ENCODE results near the gene DENND2A. TPM values are rescaled to one million over a fixed set of nuclear protein-coding genes. Genes with fewer than 3 reads are reported as not detected.

The DENND2A gene
- total RNA-seq, 1 donor from 2014 or later = not detected

- Mint-ChIP-seq H3K27ac (peak overlapping the region; percentile 91), H3K9me3 (no peaks in the 10 kb centered on the region), H3K4me1 (peaks cover 30% of the 10 kb centered on the region), H3K4me3 (peak overlapping the region; percentile 89), H3K36me3 (ENCODE audit: low read depth) (peaks cover 11% of the 10 kb centered on the region), H3K27me3 (no peaks in the 10 kb centered on the region)
- CTCF ChIA-PET = interaction anchor here (0.9 to 4.5 kb wide), 4 partner anchors 14 to 536 kb away, joined by 3 to 34 read pairs (median 5); no protein-coding TSS in a partner anchor
- peak; percentile 41 for ATAC-seq (ENCODE audit: low read depth)
- TF ChIP-seq, protein P1, sequence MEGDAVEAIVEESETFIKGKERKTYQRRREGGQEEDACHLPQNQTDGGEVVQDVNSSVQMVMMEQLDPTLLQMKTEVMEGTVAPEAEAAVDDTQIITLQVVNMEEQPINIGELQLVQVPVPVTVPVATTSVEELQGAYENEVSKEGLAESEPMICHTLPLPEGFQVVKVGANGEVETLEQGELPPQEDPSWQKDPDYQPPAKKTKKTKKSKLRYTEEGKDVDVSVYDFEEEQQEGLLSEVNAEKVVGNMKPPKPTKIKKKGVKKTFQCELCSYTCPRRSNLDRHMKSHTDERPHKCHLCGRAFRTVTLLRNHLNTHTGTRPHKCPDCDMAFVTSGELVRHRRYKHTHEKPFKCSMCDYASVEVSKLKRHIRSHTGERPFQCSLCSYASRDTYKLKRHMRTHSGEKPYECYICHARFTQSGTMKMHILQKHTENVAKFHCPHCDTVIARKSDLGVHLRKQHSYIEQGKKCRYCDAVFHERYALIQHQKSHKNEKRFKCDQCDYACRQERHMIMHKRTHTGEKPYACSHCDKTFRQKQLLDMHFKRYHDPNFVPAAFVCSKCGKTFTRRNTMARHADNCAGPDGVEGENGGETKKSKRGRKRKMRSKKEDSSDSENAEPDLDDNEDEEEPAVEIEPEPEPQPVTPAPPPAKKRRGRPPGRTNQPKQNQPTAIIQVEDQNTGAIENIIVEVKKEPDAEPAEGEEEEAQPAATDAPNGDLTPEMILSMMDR (IDR thresholded peaks at IDR 0.05) = no peak
- DNase-seq = peak; percentile 55
- intact Hi-C loops (cut with micrococcal nuclease) = loop anchor here (1.0 to 10.0 kb wide), 17 partner anchors 15 to 1260 kb away; partner anchors contain the start of genes ADCK2, BRAF, HIPK2 and MRPS33
- POLR2A ChIA-PET = interaction anchor here (0.6 to 1.7 kb wide), 12 partner anchors 76 to 1087 kb away, joined by 3 to 19 read pairs (median 3); partner anchors contain the start of genes MRPS33 and NDUFB2
Measured at GRCh38 chr7:140478246-140479061, 162.2 kb downstream of the DENND2A start.

GRCh38 chr7:140476698-140477261 lies 163.8 kb downstream of the DENND2A start:
- Mint-ChIP-seq H3K27me3 (no peaks in the 10 kb centered on the region), H3K27ac (peak overlapping the region; percentile 91), H3K36me3 (ENCODE audit: low read depth) (peaks cover 15% of the 10 kb centered on the region), H3K9me3 (no peaks in the 10 kb centered on the region), H3K4me3 (peak overlapping the region; percentile 89), H3K4me1 (peaks cover 37% of the 10 kb centered on the region)
- intact Hi-C loops (cut with micrococcal nuclease) = loop anchor here (5.0 to 10.0 kb wide), 5 partner anchors 244 to 1112 kb away; partner anchors contain the start of gene HIPK2
- DNase-seq = no peak
- CTCF ChIA-PET = interaction anchor here (0.6 to 4.5 kb wide), 7 partner anchors 16 to 535 kb away, joined by 3 to 34 read pairs (median 3); no protein-coding TSS in a partner anchor
- TF ChIP-seq, protein P1 (IDR thresholded peaks at IDR 0.05) = no peak
- no peak for ATAC-seq (ENCODE audit: low read depth)
- POLR2A ChIA-PET = interaction anchor here (0.7 to 1.0 kb wide), 4 partner anchors 15 to 537 kb away, joined by 3 to 7 read pairs (median 4); no protein-coding TSS in a partner anchor

GRCh38 chr7:140475747-140476333 lies 164.8 kb downstream of the DENND2A start:
- Mint-ChIP-seq H3K4me1 (peaks cover 37% of the 10 kb centered on the region), H3K9me3 (no peaks in the 10 kb centered on the region), H3K36me3 (ENCODE audit: low read depth) (peaks cover 23% of the 10 kb centered on the region), H3K27me3 (no peaks in the 10 kb centered on the region), H3K27ac (no peak overlapping the region), H3K4me3 (peak overlapping the region; percentile 44)
- DNase-seq (no peak), ATAC-seq (ENCODE audit: low read depth) (no peak)
- ChIA-PET CTCF (interaction anchor here (0.6 to 4.5 kb wide), 4 partner anchors 17 to 536 kb away, joined by 3 to 34 read pairs (median 3); no protein-coding TSS in a partner anchor), POLR2A (no interaction called here)
- TF ChIP-seq, protein P1 (IDR thresholded peaks at IDR 0.05) = peak; percentile 20
- intact Hi-C loops (cut with micrococcal nuclease) = loop anchor here (1.0 to 10.0 kb wide), 8 partner anchors 17 to 1111 kb away; partner anchors contain the start of gene HIPK2

Other genes with a start within 250 kb of the DENND2A start
- gene SLC37A3, start 242.3 kb downstream of the DENND2A start, total RNA-seq = 10.6 and 12.4 TPM in 2 replicates
- gene RAB19, start 236.8 kb downstream of the DENND2A start, total RNA-seq = 0.37 and 0.55 TPM in 2 replicates
- 94.3 and 99.9 TPM in 2 replicates for gene MKRN1, start 161.3 kb downstream of the DENND2A start, total RNA-seq
- 17.6 and 19.1 TPM in 2 replicates for gene ADCK2, start 32.1 kb upstream of the DENND2A start, total RNA-seq
- gene NDUFB2, start 55.9 kb upstream of the DENND2A start, total RNA-seq = 140 and 168 TPM in 2 replicates